HG03342 (cell line): ENCODE results near the gene HOXC13.

Experiments used
- ATAC-seq: cut with Tn5 transposase; IDR thresholded peaks from one replicate; pipeline ENCODE4 v1.9.1; 2021; ENCODE audit warnings: mild to moderate bottlenecking, moderate library complexity; ENCODE audit not compliant: unreplicated experiment

Gene HOXC13

GRCh38 chr12:53954694-53955035, 16.0 kb downstream of the HOXC13 start, which contains the start of gene HOXC12:
Gene HOXC12, plus strand, starts transcription at chr12:53954903. Its CDS starts 27 bp downstream, at chr12:53954930.
- ATAC-seq: no peak

- ATAC-seq: no peak
Measured at GRCh38 chr12:53955036-53955775, 16.6 kb downstream of the HOXC13 start.

GRCh38 chr12:53955776-53956250, 17.2 kb downstream of the HOXC13 start:
- ATAC-seq: no peak

GRCh38 chr12:53956251-53956887, 17.7 kb downstream of the HOXC13 start:
- ATAC-seq: no peak

- ATAC-seq: no peak
Measured at GRCh38 chr12:53956914-53957536, 18.4 kb downstream of the HOXC13 start.

- no peak for ATAC-seq
Measured at GRCh38 chr12:53958128-53958527, 19.5 kb downstream of the HOXC13 start.

- ATAC-seq: no peak
Measured at GRCh38 chr12:53959314-53959713, 20.7 kb downstream of the HOXC13 start.

GRCh38 chr12:53960187-53961024, 21.8 kb downstream of the HOXC13 start:
- ATAC-seq: no peak

GRCh38 chr12:53961025-53961761, 22.6 kb downstream of the HOXC13 start:
- no peak for ATAC-seq

- ATAC-seq: no peak
Measured at GRCh38 chr12:53963005-53963404, 24.4 kb downstream of the HOXC13 start.

GRCh38 chr12:53963434-53964314, 25.0 kb downstream of the HOXC13 start:
- ATAC-seq: no peak

- ATAC-seq: no peak
Measured at GRCh38 chr12:53964315-53964713, 25.7 kb downstream of the HOXC13 start.

GRCh38 chr12:53965281-53966084, 26.9 kb downstream of the HOXC13 start:
- no peak for ATAC-seq

GRCh38 chr12:53966085-53966384, 27.4 kb downstream of the HOXC13 start:
- no peak for ATAC-seq

- no peak for ATAC-seq
Measured at GRCh38 chr12:53966385-53967133, 27.9 kb downstream of the HOXC13 start.

GRCh38 chr12:53967421-53967925, 28.8 kb downstream of the HOXC13 start:
- ATAC-seq: no peak

- ATAC-seq: no peak
Measured at GRCh38 chr12:53968214-53969127, 29.8 kb downstream of the HOXC13 start.
